ENCODE data around the gene PHLDB3.

The PHLDB3 gene

DNA sequence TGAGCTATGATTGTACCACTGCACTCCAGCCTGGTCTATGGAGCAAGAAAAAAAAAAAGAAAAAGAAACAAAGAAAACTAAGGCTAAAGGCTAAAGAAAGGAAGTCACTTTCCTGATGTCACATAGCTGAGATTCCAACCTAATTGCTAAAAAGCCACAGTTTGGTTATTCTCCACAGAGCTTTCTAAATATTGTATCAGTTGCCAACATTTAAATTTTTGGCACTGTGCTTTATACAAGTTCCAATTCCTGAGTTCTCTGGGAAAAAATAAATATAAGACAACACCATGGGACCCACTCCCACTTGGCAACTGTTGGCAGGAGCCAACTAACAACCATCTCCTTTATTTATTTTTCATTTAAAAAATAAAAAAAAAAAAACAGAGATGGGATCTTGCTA is 27.9 kb downstream of the PHLDB3 start:
- TF ChIP-seq, protein P1, sequence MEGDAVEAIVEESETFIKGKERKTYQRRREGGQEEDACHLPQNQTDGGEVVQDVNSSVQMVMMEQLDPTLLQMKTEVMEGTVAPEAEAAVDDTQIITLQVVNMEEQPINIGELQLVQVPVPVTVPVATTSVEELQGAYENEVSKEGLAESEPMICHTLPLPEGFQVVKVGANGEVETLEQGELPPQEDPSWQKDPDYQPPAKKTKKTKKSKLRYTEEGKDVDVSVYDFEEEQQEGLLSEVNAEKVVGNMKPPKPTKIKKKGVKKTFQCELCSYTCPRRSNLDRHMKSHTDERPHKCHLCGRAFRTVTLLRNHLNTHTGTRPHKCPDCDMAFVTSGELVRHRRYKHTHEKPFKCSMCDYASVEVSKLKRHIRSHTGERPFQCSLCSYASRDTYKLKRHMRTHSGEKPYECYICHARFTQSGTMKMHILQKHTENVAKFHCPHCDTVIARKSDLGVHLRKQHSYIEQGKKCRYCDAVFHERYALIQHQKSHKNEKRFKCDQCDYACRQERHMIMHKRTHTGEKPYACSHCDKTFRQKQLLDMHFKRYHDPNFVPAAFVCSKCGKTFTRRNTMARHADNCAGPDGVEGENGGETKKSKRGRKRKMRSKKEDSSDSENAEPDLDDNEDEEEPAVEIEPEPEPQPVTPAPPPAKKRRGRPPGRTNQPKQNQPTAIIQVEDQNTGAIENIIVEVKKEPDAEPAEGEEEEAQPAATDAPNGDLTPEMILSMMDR (IDR thresholded peaks at IDR 0.05; ENCODE audit: control insufficient read depth, extremely low read depth, insufficient read depth): no peak
- no peak for DNase-seq (ENCODE audit: low read depth)
- no peak overlapping the region for H3K4me3 ChIP-seq (ENCODE audit: low read depth, low read length)

DNA sequence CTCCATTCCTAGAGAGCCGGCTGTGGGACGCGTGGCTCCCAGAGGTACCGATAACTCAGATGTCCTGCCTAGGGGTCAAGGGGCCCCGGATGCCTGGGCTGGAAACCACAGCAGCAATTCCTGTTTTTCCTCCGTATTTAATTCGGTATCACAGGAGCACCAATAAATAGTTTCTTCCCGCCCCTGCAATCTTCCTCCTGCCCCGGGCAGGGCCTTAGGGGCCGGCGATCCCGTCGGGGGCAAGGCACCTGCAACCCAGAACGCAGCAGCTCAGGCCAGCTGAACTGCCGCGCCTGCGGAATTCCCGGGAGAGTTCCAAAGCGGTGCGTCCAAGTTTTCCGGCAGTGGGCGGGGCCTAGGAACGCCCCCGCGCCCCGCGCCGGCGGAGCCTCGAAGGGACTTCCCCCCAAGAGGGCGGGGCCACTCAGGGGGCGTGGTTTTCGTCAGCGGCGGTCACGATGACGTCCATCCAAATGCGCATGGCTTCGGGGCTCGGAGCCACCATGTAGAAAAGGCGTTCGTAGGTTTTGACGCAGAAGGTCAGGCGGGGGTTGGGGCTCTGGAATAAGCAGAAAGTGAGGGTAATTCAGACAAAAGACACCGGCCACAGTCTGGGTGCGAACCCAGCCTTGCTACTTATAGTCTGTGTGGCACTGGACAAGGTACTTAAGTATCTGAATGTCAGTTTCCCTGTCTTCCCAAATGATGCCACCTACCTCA is 29.4 kb downstream of the PHLDB3 start:
- TF ChIP-seq, protein P1 (IDR thresholded peaks at IDR 0.05; ENCODE audit: control insufficient read depth, extremely low read depth, insufficient read depth): no peak
- DNase-seq (ENCODE audit: low read depth): no peak
- H3K4me3 ChIP-seq (ENCODE audit: low read depth, low read length): no peak overlapping the region

DNA sequence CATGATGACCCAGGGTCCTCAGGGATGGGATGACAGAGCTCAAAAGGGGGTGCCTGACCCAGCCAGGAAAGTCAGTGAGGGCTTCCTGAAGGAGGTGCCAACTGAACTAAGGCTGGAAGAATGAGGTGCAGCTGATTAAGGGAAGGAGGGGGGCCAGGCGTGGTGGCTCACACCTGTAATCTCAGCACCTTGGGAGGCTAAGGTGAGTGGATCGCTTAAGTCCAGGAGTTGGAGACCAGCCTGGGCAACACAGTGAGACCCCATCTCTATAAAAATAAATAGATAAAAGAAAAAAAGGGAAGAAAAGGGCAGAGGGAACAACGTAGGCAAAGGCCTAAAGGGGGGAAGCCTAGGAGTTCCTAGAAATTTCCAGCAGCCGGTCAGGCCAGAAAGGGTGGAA is 30.1 kb downstream of the PHLDB3 start:
- H3K4me3 ChIP-seq (ENCODE audit: low read depth, low read length): no peak overlapping the region
- no peak for DNase-seq (ENCODE audit: low read depth)
- TF ChIP-seq, protein P1 (IDR thresholded peaks at IDR 0.05; ENCODE audit: control insufficient read depth, extremely low read depth, insufficient read depth): no peak

DNA sequence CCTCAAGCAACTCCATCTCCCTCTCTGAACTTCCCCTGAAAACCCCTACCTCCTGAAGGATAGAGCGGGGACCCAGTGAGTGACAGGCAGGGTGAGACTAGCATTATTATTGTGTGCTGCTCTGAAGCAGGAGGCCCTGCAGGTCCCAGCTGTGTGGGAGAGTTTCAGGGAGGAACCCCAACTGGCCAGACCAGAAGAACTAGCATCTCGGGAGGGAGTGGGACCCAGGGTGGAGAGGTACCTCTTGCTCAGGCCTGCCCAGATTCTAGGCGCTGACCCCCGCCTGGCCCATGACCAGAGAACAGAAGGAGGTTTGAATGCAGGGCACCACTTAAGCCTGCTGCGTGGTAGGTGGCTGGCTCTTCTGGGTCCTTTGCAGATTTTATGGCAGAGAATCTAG is 33.5 kb downstream of the PHLDB3 start:
- DNase-seq (ENCODE audit: low read depth): no peak
- H3K4me3 ChIP-seq (ENCODE audit: low read depth, low read length): no peak overlapping the region
- TF ChIP-seq, protein P1 (IDR thresholded peaks at IDR 0.05; ENCODE audit: control insufficient read depth, extremely low read depth, insufficient read depth): no peak

DNA sequence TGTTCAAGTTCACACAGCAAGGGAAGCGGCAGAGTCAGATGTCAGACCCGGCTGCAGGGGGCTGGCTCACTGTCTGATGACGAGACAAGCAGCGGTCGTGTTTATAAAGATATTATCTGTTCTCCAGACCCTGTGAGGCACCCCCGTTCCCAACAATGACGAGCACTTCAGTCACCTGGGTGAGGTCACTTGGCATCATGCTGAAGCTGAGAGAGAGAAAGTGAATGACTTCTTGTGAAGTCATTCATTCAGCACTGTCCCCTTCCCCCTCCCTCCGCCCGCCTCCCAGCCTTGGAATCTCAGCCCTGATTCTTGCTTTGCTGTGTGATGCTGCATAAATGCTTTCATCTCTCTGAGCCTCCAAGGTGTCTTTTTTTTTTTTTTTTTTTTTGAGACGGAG is 34.3 kb downstream of the PHLDB3 start:
- no peak overlapping the region for H3K4me3 ChIP-seq (ENCODE audit: low read depth, low read length)
- DNase-seq (ENCODE audit: low read depth): no peak
- TF ChIP-seq, protein P1 (IDR thresholded peaks at IDR 0.05; ENCODE audit: control insufficient read depth, extremely low read depth, insufficient read depth): no peak

DNA sequence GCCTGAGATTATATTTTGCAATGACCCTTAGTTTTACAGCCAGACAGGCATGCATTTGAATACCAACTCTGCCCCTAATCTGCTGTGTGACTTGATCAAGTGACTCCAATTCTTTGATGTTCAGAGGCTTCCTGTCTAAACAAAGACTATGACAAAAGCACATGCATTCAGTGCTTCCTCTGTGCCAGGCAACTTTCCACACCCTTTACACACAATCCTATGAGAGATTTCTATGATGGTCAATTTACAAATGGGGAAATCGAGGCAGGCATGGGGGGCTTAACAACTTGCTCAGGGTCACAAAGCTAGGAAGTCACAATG is 35.4 kb downstream of the PHLDB3 start:
- TF ChIP-seq, protein P1 (IDR thresholded peaks at IDR 0.05; ENCODE audit: control insufficient read depth, extremely low read depth, insufficient read depth): no peak
- no peak for DNase-seq (ENCODE audit: low read depth)

More for the DNA sequence above, 35.4 kb downstream of the PHLDB3 start:
- no peak overlapping the region for H3K4me3 ChIP-seq (ENCODE audit: low read depth, low read length)
